ENCODE data around the gene CYTH1. TPM values are rescaled to one million over a fixed set of nuclear protein-coding genes. Genes with fewer than 3 reads are reported as not detected.

The CYTH1 gene
- total RNA-seq, 1 experiment from 2014 or later = 9.7 TPM

DNA sequence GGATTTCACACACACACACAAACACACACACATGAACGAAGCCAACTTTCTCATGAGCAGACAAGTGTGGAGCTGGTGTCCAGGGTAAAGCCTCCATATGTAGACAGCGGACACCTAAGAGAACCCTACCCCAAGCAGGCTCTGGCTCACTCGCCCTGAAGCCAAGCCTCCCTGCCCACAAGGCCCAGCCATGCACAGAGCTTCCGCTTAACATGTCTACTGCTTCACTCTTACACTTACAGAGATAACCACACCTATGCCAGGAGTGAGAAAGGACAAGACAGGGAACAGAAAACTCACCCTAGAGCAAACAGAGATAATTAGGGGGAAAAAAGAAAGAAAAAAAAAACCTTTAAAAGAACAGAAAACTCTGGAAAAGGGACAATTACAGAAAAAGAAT lies 67.5 kb downstream of the CYTH1 start:
- Histone ChIP-seq H3K4me2 (ENCODE audit: insufficient read depth, insufficient read length, low read length) (no peak overlapping the region), H4K20me1 (ENCODE audit: control insufficient read depth, insufficient read depth, insufficient read length) (no peaks in the 10 kb centered on the region), H2BK15ac (ENCODE audit: low read depth, low read length) (no peak overlapping the region), H3T11ph (ENCODE audit: low read length) (no peak overlapping the region), H4K91ac (ENCODE audit: insufficient read length, low read depth, low read length) (no peak overlapping the region), H3K27ac (ENCODE audit: insufficient read length, low read depth, low read length) (no peak overlapping the region), H2BK20ac (ENCODE audit: low read depth, low read length, poor library complexity, severe bottlenecking) (no peak overlapping the region), H3K23ac (ENCODE audit: insufficient read length, low read depth, low read length) (no peak overlapping the region), H3K4me1 (ENCODE audit: insufficient read depth, low read length) (peaks cover 2% of the 10 kb centered on the region; the same call in 1 of the 2 replicates), H4K5ac (ENCODE audit: insufficient read length, low read depth, low read length) (no peak overlapping the region), H3K18ac (ENCODE audit: insufficient read length, low read depth, low read length) (no peak overlapping the region), H3K4ac (ENCODE audit: low read depth, low read length) (no peak overlapping the region), H3K9me3 (ENCODE audit: control insufficient read depth, low read depth, low read length) (no peaks in the 10 kb centered on the region), H4K8ac (replicated peaks; ENCODE audit: insufficient read length, low read depth, low read length) (no peak overlapping the region), H3K27me3 (ENCODE audit: insufficient read depth, low read length) (no peaks in the 10 kb centered on the region), H3K56ac (ENCODE audit: insufficient read length, low read depth, low read length) (no peak overlapping the region), H2AFZ (ENCODE audit: low read length) (no peak overlapping the region), H3K14ac (ENCODE audit: insufficient read depth, low read length) (no peak overlapping the region), H2BK12ac (ENCODE audit: insufficient read length, low read depth, low read length) (no peak overlapping the region), H3K23me2 (ENCODE audit: insufficient read length, low read depth, low read length, poor library complexity, severe bottlenecking) (no peaks in the 10 kb centered on the region), H3K9ac (ENCODE audit: extremely low read depth, insufficient read length, low read length) (no peak overlapping the region), H2AK5ac (ENCODE audit: insufficient read length, low read length) (peak overlapping the region; percentile 89), H3K79me2 (ENCODE audit: insufficient read depth, low read length) (no peaks in the 10 kb centered on the region), H3K79me1 (ENCODE audit: insufficient read depth, low read depth, low read length, poor library complexity, severe bottlenecking) (no peaks in the 10 kb centered on the region), H2BK5ac (ENCODE audit: insufficient read length, low read length) (peak overlapping the region; percentile 73), H2BK120ac (ENCODE audit: low read depth, low read length, poor library complexity, severe bottlenecking) (peak overlapping the region; percentile 6)
- WGBS (ENCODE audit: extremely low coverage, insufficient read length, low lambda C conversion rate) = no CpG with 5 or more reads among the region's 4 CpGs
- TF ChIP-seq, protein P1, sequence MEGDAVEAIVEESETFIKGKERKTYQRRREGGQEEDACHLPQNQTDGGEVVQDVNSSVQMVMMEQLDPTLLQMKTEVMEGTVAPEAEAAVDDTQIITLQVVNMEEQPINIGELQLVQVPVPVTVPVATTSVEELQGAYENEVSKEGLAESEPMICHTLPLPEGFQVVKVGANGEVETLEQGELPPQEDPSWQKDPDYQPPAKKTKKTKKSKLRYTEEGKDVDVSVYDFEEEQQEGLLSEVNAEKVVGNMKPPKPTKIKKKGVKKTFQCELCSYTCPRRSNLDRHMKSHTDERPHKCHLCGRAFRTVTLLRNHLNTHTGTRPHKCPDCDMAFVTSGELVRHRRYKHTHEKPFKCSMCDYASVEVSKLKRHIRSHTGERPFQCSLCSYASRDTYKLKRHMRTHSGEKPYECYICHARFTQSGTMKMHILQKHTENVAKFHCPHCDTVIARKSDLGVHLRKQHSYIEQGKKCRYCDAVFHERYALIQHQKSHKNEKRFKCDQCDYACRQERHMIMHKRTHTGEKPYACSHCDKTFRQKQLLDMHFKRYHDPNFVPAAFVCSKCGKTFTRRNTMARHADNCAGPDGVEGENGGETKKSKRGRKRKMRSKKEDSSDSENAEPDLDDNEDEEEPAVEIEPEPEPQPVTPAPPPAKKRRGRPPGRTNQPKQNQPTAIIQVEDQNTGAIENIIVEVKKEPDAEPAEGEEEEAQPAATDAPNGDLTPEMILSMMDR (conservative IDR thresholded peaks at IDR 0.05) = no peak
- no peaks in the 10 kb centered on the region for H3K36me3 Mint-ChIP-seq (ENCODE audit: insufficient read depth in 1 of 3, low read depth in 3 of 3)
- H3K4me3 Mint-ChIP-seq = no peak overlapping the region; a peak in 1 of 5 replicates
- H3K27ac Mint-ChIP-seq = peak overlapping the region in 1 of 3 experiments; percentile 84; a peak in 2 of 7 replicates
- DNase-seq = no peak
- peaks cover 25 to 39% of the 10 kb centered on the region in 2 experiments for H3K4me1 Mint-ChIP-seq
- peaks cover 2% of the 10 kb centered on the region; the same call in 1 of the 2 replicates for H3K27me3 Mint-ChIP-seq (ENCODE audit: low read depth)
- H3K9me3 Mint-ChIP-seq = no peaks in the 10 kb centered on the region; a peak in 1 of 5 replicates
